Activated naive CD4-positive, alpha-beta T cell treated with anti-CD3 and anti-CD28 coated beads for 36 hours (primary cell): ENCODE results near the gene HOXD8. TPM values are rescaled to one million over a fixed set of nuclear protein-coding genes. Genes with fewer than 3 reads are reported as not detected.

Experiments
- CTCF ChIA-PET: fragments of 350-600 bp; sonication (Branson Sonifier 250); formaldehyde crosslinking; loops from one replicate; lab custom pipeline; 2021; ENCODE audit warnings: antibody characterized with exemption; lab: Charles Lee
- DNase-seq: peaks from one replicate; pipeline ENCODE4 v3.0.0-alpha.2; 2020
- H3K27ac Mint-ChIP-seq: one replicate; pipeline ENCODE4 v1.8.0; 2021; ENCODE audit warnings: mild to moderate bottlenecking, mixed read lengths
- H3K27me3 Mint-ChIP-seq: one replicate; pipeline ENCODE4 v1.8.0; 2021; ENCODE audit warnings: low read depth, mixed read lengths
- H3K36me3 Mint-ChIP-seq: one replicate; pipeline ENCODE4 v1.8.0; 2021; ENCODE audit warnings: low read depth, mixed read lengths
- H3K4me1 Mint-ChIP-seq: one replicate; pipeline ENCODE4 v1.8.0; 2021; ENCODE audit warnings: low read depth, mixed read lengths
- H3K4me3 Mint-ChIP-seq: one replicate; pipeline ENCODE4 v1.8.0; 2021; ENCODE audit warnings: mild to moderate bottlenecking, moderate library complexity, mixed read lengths
- H3K9me3 Mint-ChIP-seq: one replicate; pipeline ENCODE4 v1.8.0; 2021; ENCODE audit warnings: mixed read lengths
- intact Hi-C: fragments of 100-400 bp; cut with micrococcal nuclease; formaldehyde crosslinking; loops from one replicate; pipeline ENCODE4 v1.15.1; 2023
- total RNA-seq, 2 experiments: library from RNA; stranded (reverse); gene quantifications; one replicate each; pipeline ENCODE4 v1.2.3, GENCODE V29; 2021

Gene HOXD8
- total RNA-seq, 2 experiments from 2014 or later: not detected

DNA sequence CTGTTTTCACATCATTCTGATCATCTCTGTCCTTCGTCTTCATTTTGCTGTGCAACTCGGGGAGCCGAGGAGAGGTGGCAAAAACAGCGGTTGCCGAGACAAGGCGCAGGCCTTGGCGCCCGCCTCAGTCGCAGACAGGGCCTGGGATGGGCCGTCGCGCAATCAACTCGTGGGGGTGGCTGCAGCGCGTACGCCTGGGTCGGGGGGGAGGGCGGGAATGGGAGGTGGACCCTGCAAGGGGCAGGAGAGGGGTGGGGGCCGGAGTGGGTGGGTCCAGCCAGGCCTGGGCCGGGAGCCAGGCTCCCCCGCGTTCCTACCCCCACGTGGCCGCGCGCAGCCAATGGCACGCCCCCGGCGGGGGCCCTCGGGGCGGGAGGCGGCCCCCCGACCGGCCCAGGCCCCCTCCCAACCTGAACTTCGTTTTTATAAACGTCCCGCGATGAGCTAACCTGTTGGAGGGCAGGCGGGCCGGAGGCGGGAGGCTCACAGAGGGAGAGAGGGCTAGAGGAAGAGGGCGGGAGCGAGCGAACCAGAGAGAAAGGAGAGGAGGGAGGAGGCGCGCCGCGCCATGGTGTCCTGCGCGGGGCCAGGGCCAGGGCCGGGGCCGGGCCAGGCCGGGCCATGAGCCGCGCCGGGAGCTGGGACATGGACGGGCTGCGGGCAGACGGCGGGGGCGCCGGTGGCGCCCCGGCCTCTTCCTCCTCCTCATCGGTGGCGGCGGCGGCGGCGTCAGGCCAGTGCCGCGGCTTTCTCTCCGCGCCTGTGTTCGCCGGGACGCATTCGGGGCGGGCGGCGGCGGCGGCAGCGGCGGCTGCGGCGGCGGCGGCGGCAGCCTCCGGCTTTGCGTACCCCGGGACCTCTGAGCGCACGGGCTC is 37.0 kb upstream of the HOXD8 start, which contains the start of gene HOXD13:
HOXD13 (plus strand) TSS at position 452 of the 875 bp plus-strand sequence; CDS start at position 622, 170 bp downstream.
- CTCF ChIA-PET: no interaction called here
- H3K4me1 Mint-ChIP-seq: peaks cover 25% of the 10 kb centered on the region
- intact Hi-C loops: no loop called here
- no peak for DNase-seq
- H3K27ac Mint-ChIP-seq: no peak within 1 kb of the TSS
- no peaks in the 10 kb centered on the region for H3K36me3 Mint-ChIP-seq
- peak within 1 kb of the TSS; percentile 7 for H3K4me3 Mint-ChIP-seq
- H3K27me3 Mint-ChIP-seq: peaks cover 85% of the 10 kb centered on the region
- peaks cover 1% of the 10 kb centered on the region for H3K9me3 Mint-ChIP-seq

DNA sequence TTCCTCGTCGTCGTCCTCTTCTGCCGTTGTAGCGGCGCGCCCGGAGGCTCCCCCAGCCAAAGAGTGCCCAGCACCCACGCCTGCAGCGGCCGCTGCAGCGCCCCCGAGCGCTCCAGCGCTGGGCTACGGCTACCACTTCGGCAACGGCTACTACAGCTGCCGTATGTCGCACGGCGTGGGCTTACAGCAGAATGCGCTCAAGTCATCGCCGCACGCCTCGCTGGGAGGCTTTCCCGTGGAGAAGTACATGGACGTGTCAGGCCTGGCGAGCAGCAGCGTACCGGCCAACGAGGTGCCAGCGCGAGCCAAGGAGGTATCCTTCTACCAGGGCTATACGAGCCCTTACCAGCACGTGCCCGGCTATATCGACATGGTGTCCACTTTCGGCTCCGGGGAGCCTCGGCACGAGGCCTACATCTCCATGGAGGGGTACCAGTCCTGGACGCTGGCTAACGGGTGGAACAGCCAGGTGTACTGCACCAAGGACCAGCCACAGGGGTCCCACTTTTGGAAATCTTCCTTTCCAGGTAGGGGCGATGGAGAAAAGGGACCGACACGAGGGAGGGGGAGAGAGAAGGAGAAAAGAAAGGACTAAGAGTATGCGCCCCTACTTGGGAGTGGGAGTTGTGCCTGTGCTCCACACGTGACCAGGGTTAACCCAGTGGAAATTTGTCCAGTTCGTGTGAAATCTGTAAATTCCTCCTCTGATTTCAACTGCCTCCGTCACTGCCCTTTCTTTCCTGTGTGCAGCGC is 36.2 kb upstream of the HOXD8 start:
- Mint-ChIP-seq H3K4me1 (peaks cover 27% of the 10 kb centered on the region), H3K27ac (no peak overlapping the region), H3K27me3 (peaks cover 85% of the 10 kb centered on the region), H3K36me3 (no peaks in the 10 kb centered on the region), H3K4me3 (no peak overlapping the region), H3K9me3 (peaks cover 1% of the 10 kb centered on the region)
- CTCF ChIA-PET: interaction anchor here (0.8 to 1.4 kb wide), 4 partner anchors 28 to 403 kb away, joined by 3 to 4 read pairs (median 3); no protein-coding TSS in a partner anchor
- intact Hi-C loops: no loop called here
- DNase-seq: no peak

DNA sequence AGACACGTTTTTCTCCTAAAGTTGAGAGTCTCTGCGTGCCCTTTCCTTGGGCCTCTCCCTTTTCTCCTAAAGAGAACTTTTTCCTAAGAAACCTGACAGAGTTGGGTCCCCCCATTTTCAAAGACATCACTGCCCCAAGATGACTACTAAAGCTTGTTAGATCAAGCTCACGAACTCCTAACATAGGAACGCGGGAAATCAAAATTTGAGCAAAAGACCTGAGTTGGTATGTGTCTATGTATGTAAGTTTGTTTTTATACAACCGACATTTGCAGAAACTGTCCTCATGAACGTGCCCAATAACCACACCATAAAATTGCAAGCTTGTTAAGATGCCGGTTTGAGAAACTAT is 35.6 kb upstream of the HOXD8 start:
- H3K9me3 Mint-ChIP-seq: peaks cover 1% of the 10 kb centered on the region
- H3K4me1 Mint-ChIP-seq: peaks cover 26% of the 10 kb centered on the region
- H3K4me3 Mint-ChIP-seq: no peak overlapping the region
- H3K27me3 Mint-ChIP-seq: peaks cover 84% of the 10 kb centered on the region
- no peaks in the 10 kb centered on the region for H3K36me3 Mint-ChIP-seq
- intact Hi-C loops: loop anchor here (2.0 kb wide), 1 partner anchor 17 kb away; no protein-coding TSS in a partner anchor
- DNase-seq: no peak
- CTCF ChIA-PET: interaction anchor here (0.7 to 1.4 kb wide), 5 partner anchors 8 to 404 kb away, joined by 3 to 4 read pairs (median 3); no protein-coding TSS in a partner anchor
- H3K27ac Mint-ChIP-seq: no peak overlapping the region

DNA sequence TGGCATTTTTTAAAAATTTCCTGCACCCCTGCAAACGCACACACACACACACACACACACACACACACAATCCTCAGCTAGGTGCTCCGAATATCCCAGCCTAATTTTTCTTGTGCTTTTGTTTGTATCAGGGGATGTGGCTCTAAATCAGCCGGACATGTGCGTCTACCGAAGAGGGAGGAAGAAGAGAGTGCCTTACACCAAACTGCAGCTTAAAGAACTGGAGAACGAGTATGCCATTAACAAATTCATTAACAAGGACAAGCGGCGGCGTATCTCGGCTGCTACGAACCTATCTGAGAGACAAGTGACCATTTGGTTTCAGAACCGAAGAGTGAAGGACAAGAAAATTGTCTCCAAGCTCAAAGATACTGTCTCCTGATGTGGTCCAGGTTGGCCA is 35.2 kb upstream of the HOXD8 start:
- CTCF ChIA-PET: interaction anchor here (0.7 to 1.4 kb wide), 6 partner anchors 9 to 495 kb away, joined by 3 to 4 read pairs (median 3); no protein-coding TSS in a partner anchor

DNA sequence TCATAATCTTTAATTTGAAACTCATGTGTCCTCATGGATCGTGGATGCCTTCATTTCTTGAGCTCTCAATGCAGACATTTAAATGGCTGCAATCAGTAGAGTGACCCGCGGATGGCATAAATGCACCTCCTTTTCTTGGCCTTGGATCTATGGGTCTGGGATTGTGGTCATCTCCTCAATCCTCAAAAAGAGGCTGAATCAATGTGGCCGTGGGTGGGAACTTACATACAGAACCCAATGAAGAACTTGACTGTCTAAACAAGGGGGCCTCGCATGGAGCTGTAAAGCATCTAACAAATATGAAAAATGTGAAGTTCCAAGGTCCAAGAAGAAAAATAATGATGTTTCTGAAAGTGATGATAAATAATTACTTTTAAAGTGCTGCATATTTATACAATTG is 34.1 kb upstream of the HOXD8 start:
- intact Hi-C loops: loop anchor here (2.0 to 5.0 kb wide), 2 partner anchors 15 to 783 kb away; no protein-coding TSS in a partner anchor
- H3K36me3 Mint-ChIP-seq: no peaks in the 10 kb centered on the region
- peaks cover 26% of the 10 kb centered on the region for H3K4me1 Mint-ChIP-seq
- peaks cover 1% of the 10 kb centered on the region for H3K9me3 Mint-ChIP-seq
- no peak overlapping the region for H3K27ac Mint-ChIP-seq
- no peak for DNase-seq
- CTCF ChIA-PET: interaction anchor here (1.5 to 4.1 kb wide), 6 partner anchors 22 to 844 kb away, joined by 3 to 49 read pairs (median 6); no protein-coding TSS in a partner anchor
- no peak overlapping the region for H3K4me3 Mint-ChIP-seq
- H3K27me3 Mint-ChIP-seq: peaks cover 81% of the 10 kb centered on the region

More for the DNA sequence above, 35.2 kb upstream of the HOXD8 start:
- no peak for DNase-seq
- peaks cover 26% of the 10 kb centered on the region for H3K4me1 Mint-ChIP-seq
- H3K9me3 Mint-ChIP-seq: peaks cover 1% of the 10 kb centered on the region
- intact Hi-C loops: loop anchor here (2.0 kb wide), 1 partner anchor 16 kb away; no protein-coding TSS in a partner anchor
- H3K4me3 Mint-ChIP-seq: no peak overlapping the region
- peaks cover 84% of the 10 kb centered on the region for H3K27me3 Mint-ChIP-seq
- no peak overlapping the region for H3K27ac Mint-ChIP-seq
- H3K36me3 Mint-ChIP-seq: no peaks in the 10 kb centered on the region

DNA sequence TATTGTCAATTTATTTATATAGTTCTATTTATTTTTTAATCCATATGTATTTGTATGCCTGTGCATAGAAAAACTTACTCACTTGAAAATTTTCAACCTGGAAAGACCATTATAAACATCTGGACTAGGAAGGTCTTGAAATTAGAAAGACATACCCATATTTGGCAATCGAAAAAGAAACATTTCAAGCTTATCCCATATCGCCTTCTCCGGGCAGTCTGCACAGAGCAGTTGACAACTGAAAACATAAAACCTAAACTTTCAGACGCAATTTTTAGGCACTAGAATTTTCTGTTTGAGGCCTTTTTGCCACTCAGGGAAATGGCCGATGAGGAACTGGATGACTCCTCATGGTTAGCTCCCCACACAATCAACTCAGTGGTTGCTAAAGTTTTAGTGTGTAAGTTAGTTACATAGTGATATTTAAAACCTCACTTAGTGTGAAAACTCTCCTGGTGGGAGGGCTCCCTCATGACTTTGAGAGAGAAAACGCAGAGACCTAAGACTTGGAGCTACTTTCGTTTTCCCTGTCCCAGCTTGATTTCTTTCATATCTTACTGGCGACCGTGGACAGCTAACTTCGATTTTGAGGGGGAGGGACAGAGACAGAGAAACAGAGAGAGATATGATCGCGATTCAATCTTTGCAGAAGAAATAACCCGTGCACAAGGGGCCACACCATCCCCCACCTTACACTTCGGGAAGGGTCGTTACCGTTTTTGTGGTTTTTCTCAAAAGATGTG is 33.1 kb upstream of the HOXD8 start:
- CTCF ChIA-PET: interaction anchor here (0.5 to 4.1 kb wide), 14 partner anchors 11 to 1068 kb away, joined by 3 to 49 read pairs (median 4); no protein-coding TSS in a partner anchor
- intact Hi-C loops: loop anchor here (2.0 to 5.0 kb wide), 4 partner anchors 14 to 846 kb away; partner anchors contain the start of genes EVX2 and LNPK
- Mint-ChIP-seq H3K36me3 (no peaks in the 10 kb centered on the region), H3K27me3 (peaks cover 81% of the 10 kb centered on the region), H3K4me1 (peaks cover 26% of the 10 kb centered on the region), H3K9me3 (peaks cover 1% of the 10 kb centered on the region), H3K4me3 (peak overlapping the region; percentile 20), H3K27ac (no peak overlapping the region)
- DNase-seq: no peak

DNA sequence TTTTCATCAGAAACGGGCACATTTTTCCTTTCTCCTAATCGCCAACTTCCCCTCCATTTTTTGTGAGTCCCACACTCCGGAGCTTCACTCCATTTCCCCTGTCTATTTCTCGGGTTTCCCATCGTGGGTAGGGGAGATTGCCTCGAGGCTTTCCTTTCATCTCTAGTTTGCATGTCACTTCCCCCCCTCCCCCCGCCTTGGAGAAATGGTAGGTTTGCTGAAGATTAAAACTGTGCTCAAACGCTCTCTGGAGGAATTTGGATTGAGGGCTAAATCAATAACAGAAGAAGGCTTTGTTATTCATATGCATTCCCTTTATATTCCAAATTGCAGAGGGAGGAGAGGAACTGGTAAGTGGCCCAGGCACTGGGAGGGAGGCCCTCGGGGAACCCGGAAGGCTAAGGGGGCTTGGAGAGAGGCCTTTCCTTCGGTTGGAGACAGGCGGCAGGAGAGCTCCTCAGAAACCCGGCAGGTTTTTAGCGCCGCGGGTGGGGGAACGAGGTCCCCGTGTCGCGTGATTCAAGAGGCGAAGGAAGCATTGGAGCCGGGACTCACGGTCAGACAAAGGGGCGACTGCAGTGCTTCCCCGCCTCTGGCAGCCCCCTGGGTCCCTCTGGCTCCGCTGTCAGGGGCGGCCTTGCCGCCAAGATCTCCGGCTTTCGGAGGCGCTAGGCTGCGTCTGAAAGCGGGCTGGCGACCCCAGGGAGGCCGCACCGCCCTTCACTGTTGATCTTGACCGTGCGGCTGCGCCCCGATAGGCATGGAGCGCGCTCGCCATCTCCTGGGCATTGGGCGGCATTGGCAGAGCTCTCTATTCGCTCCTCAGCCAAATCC is 32.3 kb upstream of the HOXD8 start:
- H3K9me3 Mint-ChIP-seq: peaks cover 1% of the 10 kb centered on the region
- peak; percentile 70 for DNase-seq
- no peak overlapping the region for H3K27ac Mint-ChIP-seq
- peaks cover 80% of the 10 kb centered on the region for H3K27me3 Mint-ChIP-seq
- no peaks in the 10 kb centered on the region for H3K36me3 Mint-ChIP-seq
- peak overlapping the region; percentile 51 for H3K4me3 Mint-ChIP-seq
- intact Hi-C loops: loop anchor here (1.0 to 5.0 kb wide), 8 partner anchors 14 to 1397 kb away; partner anchors contain the start of genes EVX2 and LNPK
- CTCF ChIA-PET: interaction anchor here (0.6 to 4.1 kb wide), 20 partner anchors 8 to 994 kb away, joined by 3 to 49 read pairs (median 4); partner anchors contain the start of genes EVX2 and HOXD11
- peaks cover 22% of the 10 kb centered on the region for H3K4me1 Mint-ChIP-seq

DNA sequence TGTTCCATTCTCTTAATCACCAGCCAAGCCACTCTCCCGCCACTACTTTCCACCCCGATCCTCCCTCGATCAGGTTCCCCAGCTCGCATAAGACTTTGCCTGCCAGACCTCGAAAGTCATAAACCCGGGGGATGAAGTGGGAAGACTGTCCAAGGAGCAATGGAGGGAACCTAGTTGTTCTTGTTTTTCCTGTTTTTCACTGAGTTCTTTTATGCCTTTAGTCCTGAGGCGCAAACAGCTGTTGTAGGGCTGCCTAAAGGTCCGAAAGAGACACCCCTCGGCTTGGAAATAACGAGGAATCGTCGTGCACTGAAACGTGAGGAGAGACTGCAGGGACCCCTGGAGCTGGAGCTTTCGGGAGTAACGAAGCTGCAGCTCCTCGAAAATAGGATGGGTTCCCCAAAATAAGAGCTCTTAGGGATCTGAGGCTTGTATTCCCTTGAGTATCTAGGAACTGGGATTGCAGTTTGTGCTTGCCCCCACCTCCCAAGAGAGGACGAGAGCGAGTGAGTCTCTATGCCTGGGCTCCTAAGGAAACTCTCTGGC is 31.6 kb upstream of the HOXD8 start:
- H3K36me3 Mint-ChIP-seq: no peaks in the 10 kb centered on the region

DNA sequence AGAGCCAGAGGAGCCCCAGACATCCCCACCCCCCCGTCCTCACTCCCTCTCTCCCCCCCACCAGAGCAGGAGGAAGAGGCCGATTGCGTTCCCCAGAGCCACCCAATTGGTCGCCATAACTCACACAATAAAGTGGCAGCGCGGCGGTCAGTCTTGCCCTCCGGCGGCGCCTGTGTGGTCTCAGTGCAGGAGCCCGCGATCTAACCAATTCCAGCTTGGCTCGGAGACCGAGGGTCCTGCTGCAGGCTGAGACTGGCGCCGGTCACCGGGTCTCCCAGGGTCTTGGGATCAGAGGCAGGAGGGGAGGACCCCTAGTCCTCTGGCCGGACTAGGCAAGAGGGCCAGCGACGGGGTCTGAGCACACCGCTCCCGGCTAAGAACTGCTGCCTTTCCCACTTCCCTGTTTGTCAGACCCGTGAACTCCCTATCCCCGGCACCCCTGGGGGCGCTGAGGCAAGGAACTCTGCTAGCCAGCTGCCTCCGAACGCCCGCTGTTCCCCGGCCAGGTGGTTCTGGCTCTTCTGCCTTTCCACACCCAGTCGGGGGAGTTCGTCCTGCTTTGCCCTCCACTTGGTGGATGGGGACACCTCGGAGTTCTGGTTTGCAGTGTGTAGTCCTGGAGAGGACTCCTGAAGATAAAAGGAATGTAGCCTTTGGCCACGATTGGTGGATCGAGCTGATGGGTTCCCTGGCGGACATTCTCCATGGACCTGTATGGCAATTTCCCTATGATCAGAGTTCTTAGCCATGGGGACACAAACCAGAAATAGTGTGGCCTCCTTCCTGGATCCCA is 30.9 kb upstream of the HOXD8 start:
- H3K4me1 Mint-ChIP-seq: peaks cover 18% of the 10 kb centered on the region
- CTCF ChIA-PET: interaction anchor here (0.6 to 4.1 kb wide), 10 partner anchors 10 to 995 kb away, joined by 3 to 49 read pairs (median 6); partner anchors contain the start of gene EVX2
- intact Hi-C loops: loop anchor here (5.0 kb wide), 1 partner anchor 786 kb away; no protein-coding TSS in a partner anchor
- H3K36me3 Mint-ChIP-seq: no peaks in the 10 kb centered on the region
- H3K27me3 Mint-ChIP-seq: peaks cover 84% of the 10 kb centered on the region
- H3K4me3 Mint-ChIP-seq: no peak overlapping the region
- H3K9me3 Mint-ChIP-seq: peaks cover 1% of the 10 kb centered on the region
- H3K27ac Mint-ChIP-seq: no peak overlapping the region
- DNase-seq: no peak

More for the DNA sequence above, 31.6 kb upstream of the HOXD8 start:
- H3K4me1 Mint-ChIP-seq: peaks cover 22% of the 10 kb centered on the region
- peaks cover 1% of the 10 kb centered on the region for H3K9me3 Mint-ChIP-seq
- CTCF ChIA-PET: interaction anchor here (0.6 to 4.1 kb wide), 15 partner anchors 9 to 994 kb away, joined by 3 to 49 read pairs (median 4); partner anchors contain the start of genes EVX2 and HOXD11
- DNase-seq: no peak
- intact Hi-C loops: loop anchor here (1.0 to 5.0 kb wide), 8 partner anchors 15 to 1398 kb away; partner anchors contain the start of genes EVX2 and LNPK
- no peak overlapping the region for H3K27ac Mint-ChIP-seq
- peak overlapping the region; percentile 51 for H3K4me3 Mint-ChIP-seq
- peaks cover 86% of the 10 kb centered on the region for H3K27me3 Mint-ChIP-seq
